SKM-1 treated with dmso at 0.1 percent for 144 hours (cell line): ENCODE results near the gene CYBA.
A peak's percentile ranks its signal among the peaks of the same experiment; 100 is the strongest.
"Not testable (repeated sequence)": the region's sequence is repeated elsewhere in the genome, so short reads cannot be mapped to it uniquely, and the experiment has no call there.

ENCODE experiments used
- DNase-seq: peaks from one replicate; lab custom pipeline; 2025; ENCODE audit not compliant: unreplicated experiment; lab: John Stamatoyannopoulos, UW

The CYBA gene

GRCh38 chr16:88614818-88615580 lies 35.9 kb downstream of the CYBA start:
- DNase-seq: no peak

- no peak for DNase-seq
Measured at GRCh38 chr16:88613911-88614817, 36.7 kb downstream of the CYBA start.

DNA sequence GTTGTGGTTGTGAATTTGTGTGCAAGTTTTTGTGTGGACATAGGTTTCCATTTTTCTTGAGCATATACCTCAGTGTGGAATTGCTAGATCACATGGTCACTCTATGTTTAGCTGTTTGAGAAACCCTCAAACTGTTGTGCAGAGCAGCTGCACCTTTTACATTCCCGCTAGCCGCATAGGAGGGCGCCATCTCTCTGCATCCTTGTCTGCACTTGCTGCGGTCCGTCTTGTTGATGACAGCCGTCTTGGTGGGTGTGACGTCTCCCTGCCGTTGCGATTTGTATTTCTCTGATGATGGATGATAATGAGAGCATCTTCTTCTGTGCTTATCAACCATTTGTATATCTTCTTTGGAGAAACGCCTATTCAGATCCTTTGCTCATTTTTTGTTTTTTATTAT lies 37.6 kb downstream of the CYBA start:
- no peak for DNase-seq

GRCh38 chr16:88610909-88611812 lies 39.7 kb downstream of the CYBA start:
- no peak for DNase-seq

GRCh38 chr16:88610080-88610479 lies 40.8 kb downstream of the CYBA start:
- DNase-seq: no peak

DNA sequence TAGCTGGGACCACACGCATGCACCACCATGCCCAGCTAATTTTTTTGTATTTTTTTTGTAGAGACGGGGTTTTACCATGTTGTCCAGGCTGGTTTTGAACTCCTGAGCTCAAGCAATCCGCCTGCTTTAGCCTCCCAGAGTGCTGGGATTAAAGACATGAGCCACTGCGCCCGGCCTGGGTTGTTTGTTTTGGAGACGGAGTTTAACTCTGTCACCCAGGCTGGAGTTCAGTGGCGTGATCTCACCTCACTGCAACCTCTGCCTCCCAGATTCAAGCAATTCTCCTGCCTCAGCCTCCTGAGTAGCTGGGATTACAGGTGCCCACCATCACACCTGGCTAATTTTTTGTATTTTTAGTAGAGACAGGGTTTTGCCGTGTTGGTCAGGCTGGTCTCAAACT lies 41.4 kb downstream of the CYBA start:
- not testable (repeated sequence) for DNase-seq

GRCh38 chr16:88608076-88608475 lies 42.8 kb downstream of the CYBA start:
- no peak for DNase-seq

GRCh38 chr16:88606148-88606757 lies 44.6 kb downstream of the CYBA start:
- no peak for DNase-seq

DNA sequence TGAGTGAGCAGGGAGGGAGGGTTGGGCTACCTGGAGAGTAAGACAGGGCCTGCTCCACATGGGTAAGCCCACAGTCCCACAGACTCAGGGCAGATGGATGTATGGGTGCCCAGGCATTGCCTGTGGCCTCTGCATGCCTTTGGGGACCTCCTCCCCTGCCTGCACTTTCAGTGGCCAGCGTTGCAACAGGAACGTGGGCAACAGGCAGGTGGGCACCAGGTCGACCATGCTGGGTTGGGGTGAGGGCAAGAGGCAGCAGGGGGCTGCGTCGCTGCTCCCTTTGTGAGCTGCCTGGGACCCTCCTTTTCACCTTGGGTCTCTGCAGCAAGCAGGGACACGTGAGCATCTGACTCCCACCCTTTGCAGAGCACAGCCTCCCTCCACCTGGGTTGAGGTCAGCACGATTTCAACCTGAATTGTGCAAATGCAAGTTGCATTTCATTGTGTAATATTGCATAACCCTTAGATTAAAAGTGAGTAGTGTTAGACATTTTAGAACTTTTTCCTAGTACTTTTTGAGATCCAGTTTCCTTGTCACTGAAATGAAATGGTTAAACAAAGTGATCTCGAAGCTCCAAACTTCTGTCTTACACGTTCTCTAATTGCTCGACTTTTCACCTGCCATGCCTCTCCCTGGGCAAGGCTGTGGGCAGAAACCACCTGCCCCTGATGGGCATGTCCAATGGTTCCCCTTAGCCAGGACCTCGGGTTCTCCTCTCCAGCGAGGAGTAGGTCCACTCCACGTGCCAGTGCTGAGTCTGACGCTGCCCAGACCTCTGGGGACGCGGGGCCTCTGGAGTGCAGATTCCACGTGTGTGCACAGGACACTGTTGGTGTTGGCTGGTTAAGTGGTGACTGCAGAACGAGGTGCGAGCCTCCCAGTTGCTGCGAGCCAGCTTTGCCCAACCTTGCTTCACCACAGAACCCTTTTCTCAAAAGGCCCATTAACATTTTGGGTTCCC lies 45.4 kb downstream of the CYBA start:
- no peak for DNase-seq

- no peak for DNase-seq
Measured at GRCh38 chr16:88602091-88602490, 48.8 kb downstream of the CYBA start.

DNA sequence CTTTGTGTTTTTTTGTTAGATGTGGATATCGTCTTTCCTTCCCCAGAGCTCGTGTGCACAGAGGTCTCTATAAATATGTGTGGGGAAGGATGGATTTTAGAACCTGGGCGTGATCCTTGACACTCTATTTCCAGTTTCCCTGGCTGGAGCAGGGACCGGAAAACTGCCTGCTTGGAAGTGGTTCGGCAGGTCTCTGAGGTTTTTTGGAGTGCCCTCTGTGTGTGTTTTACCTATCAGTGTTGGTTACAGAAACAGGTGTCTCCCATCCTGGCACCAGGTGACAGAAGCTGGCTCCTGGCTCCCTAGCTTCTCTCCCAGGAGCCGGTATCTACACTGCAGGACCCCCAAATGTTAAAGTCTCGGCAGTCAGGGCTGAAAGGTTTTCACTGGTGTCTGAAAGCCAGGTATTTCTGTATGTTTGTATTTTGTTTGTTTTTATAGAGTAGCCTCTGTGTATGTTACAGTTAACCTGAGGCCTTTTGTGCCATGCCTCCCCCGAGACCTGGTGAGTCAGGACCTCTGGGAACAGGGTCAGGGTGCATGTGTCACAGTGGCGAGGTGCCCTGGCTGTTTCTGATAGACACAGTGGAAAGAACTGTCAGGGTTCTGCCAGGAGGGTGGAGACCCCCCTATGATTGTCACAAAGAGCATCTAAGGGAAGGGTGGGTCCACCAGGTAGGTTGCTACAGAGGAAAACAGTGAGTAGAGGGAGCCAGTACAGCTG lies 49.4 kb downstream of the CYBA start:
- DNase-seq: no peak

- DNase-seq: no peak
Measured at GRCh38 chr16:88600539-88600896, 50.3 kb downstream of the CYBA start.

- no peak for DNase-seq
Measured at GRCh38 chr16:88599825-88600538, 50.9 kb downstream of the CYBA start.

DNA sequence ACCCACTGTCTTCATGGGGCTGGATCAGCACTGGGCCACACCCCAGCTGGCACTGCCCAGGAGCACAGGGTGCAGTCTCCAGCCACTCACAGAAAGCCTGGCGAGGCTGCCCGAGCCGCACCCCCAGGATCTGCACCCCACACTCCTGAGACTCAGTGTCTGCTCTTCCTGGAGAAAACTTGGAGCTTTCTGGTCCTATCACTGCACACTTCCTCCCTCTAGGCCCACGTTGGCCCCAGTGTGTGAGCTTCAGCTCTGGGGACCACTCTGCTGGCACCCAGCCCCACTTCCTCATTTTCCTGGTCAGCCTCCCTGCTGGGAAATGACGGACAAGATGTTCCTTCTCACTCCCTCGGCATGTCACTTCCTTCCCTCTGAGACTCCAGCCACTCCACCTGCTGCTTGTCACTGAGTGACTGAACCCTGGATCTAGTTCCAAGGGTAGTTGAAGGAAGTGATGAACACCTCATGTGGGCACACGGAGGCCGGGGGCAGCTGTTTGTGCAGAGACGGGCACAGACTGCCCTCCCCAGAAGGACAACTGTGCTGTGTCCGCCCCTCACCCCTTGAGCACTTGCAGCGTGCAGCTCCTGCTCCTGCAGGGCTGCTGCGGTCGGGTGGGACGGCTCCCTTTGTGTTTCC lies 51.6 kb downstream of the CYBA start:
- DNase-seq: peak; percentile 2

GRCh38 chr16:88597856-88598491 lies 52.9 kb downstream of the CYBA start:
- no peak for DNase-seq

DNA sequence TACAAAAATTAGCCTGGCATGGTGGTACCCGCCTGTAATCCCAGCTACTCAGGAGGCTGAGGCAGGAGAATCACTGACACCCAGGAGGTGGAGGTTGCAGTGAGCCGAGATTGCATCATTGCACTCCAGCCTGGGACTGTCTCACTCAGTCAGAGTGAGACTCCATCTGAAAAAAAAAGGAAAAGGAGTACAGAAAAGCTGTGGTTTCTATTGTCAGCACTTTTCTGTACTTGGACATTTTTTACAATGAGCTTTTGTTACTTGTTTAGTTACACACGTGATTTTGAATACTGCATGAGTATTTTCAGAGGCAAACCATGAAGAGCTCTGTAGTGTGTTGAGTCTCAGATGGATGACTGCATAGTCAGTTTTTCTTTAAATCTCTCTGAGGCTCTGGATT lies 54.4 kb downstream of the CYBA start:
- no peak for DNase-seq

- no peak for DNase-seq
Measured at GRCh38 chr16:88595921-88596320, 54.9 kb downstream of the CYBA start.
